DND-41 (cell line): ENCODE data around the gene LTBP2.

Experiments
- ATAC-seq: fragments of 200-7000 bp; cut with Tn5 transposase; 3 replicates; pipeline ENCODE4 v1.9.1; 2021; ENCODE audit warnings: low read depth; ENCODE audit not compliant: insufficient read depth
- DNase-seq: peaks from one replicate; pipeline ENCODE4 v3.0.0-alpha.2; 2020
- H2AFZ ChIP-seq: 2 replicates; pipeline ENCODE4 v1.6.0; 2012; ENCODE audit warnings: low read depth, low read length
- H3K27ac ChIP-seq: 2 replicates; pipeline ENCODE4 v1.5.1; 2012; ENCODE audit warnings: low read length, inconsistent platforms
- H3K27me3 ChIP-seq: fragments of 200-600 bp; sonication (generic); 2 replicates; pipeline ENCODE4 v1.6.0; 2012; ENCODE audit warnings: low read length, mild to moderate bottlenecking, inconsistent platforms; ENCODE audit not compliant: insufficient read depth, poor library complexity
- H3K36me3 ChIP-seq: 2 replicates; pipeline ENCODE4 v1.5.1; 2012; ENCODE audit warnings: low read length, inconsistent platforms; ENCODE audit not compliant: insufficient read depth
- H3K4me1 ChIP-seq: 2 replicates; pipeline ENCODE4 v1.5.1; 2012; ENCODE audit warnings: mild to moderate bottlenecking, low read length; ENCODE audit not compliant: insufficient read depth
- H3K4me2 ChIP-seq: 2 replicates; pipeline ENCODE4 v1.6.0; 2012; ENCODE audit warnings: mild to moderate bottlenecking, moderate library complexity, low read length, inconsistent platforms; ENCODE audit not compliant: insufficient read depth
- H3K4me3 ChIP-seq, 2 experiments: fragments of 200-600 bp in 1 of 2; shearing (Covaris generic) in 1 of 2; 2 replicates each; pipeline ENCODE4 v1.5.1; 2012 to 2016; ENCODE audit warnings: inconsistent platforms in 2 of 2, low read length in 2 of 2, mild to moderate bottlenecking in 2 of 2, low read depth in 1 of 2, moderate library complexity in 1 of 2
- H3K79me2 ChIP-seq: 2 replicates; pipeline ENCODE4 v1.6.0; 2012; ENCODE audit warnings: low read length, inconsistent platforms; ENCODE audit not compliant: insufficient read depth
- H3K9ac ChIP-seq: 2 replicates; pipeline ENCODE4 v1.6.0; 2012; ENCODE audit warnings: low read depth, mild to moderate bottlenecking, inconsistent platforms, low read length, moderate library complexity
- H3K9me3 ChIP-seq: 2 replicates; pipeline ENCODE4 v1.5.1; 2012; ENCODE audit warnings: low read length, moderate library complexity, mild to moderate bottlenecking, inconsistent platforms; ENCODE audit not compliant: insufficient read depth, severe bottlenecking
- H4K20me1 ChIP-seq: 2 replicates; pipeline ENCODE4 v1.6.0; 2012; ENCODE audit warnings: low read length; ENCODE audit not compliant: insufficient read depth
- EZH2 ChIP-seq: IDR thresholded peaks from 3 replicates; pipeline ENCODE4 v1.6.1; 2012; ENCODE audit warnings: borderline replicate concordance, low read depth, mild to moderate bottlenecking, moderate library complexity, low read length, inconsistent platforms; ENCODE audit not compliant: severe bottlenecking
- TF ChIP-seq, protein P1 (sequence below): IDR thresholded peaks from 2 replicates; pipeline ENCODE4 v1.5.1; 2012; ENCODE audit warnings: borderline replicate concordance, low read length, moderate library complexity, mild to moderate bottlenecking; ENCODE audit not compliant: poor library complexity, severe bottlenecking; ENCODE audit errors: extremely low read depth

The LTBP2 gene

DNA sequence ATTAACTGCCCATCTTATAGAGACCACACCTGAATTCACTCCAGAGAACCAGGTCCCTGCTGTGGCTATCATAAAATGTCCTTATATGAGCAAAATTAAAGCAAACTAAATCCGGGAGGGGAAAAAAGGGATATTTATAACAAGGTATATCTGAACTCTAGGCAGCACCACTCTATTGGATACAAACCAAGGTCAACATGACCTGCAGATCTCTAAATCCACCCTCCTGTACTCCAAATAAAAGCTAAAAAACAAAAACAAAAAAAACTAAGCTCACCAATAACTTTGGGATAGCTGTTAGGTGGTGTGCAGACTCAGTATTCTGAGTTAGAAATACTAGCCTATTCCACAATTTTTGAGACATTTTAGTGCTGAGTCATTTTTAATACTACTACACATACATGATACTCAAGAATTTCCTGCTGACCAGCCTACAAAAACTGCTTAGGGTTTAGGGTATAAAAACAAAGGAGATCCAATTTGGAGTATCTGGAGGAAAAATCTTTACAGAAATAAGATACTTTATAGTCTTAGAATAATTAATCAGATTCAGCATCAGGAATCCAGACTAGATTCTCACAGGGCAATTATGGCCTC, 46.6 kb upstream of the LTBP2 start:
- H3K4me2 ChIP-seq, result no peak overlapping the region
- no peaks in the 10 kb centered on the region for H3K9me3 ChIP-seq
- H3K9ac ChIP-seq, result no peak overlapping the region
- H3K4me1 ChIP-seq, result no peaks in the 10 kb centered on the region
- no peak for TF ChIP-seq EZH2
- TF ChIP-seq, protein P1, sequence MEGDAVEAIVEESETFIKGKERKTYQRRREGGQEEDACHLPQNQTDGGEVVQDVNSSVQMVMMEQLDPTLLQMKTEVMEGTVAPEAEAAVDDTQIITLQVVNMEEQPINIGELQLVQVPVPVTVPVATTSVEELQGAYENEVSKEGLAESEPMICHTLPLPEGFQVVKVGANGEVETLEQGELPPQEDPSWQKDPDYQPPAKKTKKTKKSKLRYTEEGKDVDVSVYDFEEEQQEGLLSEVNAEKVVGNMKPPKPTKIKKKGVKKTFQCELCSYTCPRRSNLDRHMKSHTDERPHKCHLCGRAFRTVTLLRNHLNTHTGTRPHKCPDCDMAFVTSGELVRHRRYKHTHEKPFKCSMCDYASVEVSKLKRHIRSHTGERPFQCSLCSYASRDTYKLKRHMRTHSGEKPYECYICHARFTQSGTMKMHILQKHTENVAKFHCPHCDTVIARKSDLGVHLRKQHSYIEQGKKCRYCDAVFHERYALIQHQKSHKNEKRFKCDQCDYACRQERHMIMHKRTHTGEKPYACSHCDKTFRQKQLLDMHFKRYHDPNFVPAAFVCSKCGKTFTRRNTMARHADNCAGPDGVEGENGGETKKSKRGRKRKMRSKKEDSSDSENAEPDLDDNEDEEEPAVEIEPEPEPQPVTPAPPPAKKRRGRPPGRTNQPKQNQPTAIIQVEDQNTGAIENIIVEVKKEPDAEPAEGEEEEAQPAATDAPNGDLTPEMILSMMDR, result no peak
- H3K27ac ChIP-seq, result no peak overlapping the region
- H2AFZ ChIP-seq, result no peak overlapping the region
- no peak overlapping the region for H3K4me3 ChIP-seq
- H3K27me3 ChIP-seq, result no peaks in the 10 kb centered on the region
- H3K79me2 ChIP-seq, result no peaks in the 10 kb centered on the region
- H3K36me3 ChIP-seq, result peaks cover 52% of the 10 kb centered on the region
- ATAC-seq (no peak), DNase-seq (no peak)
- no peaks in the 10 kb centered on the region for H4K20me1 ChIP-seq

DNA sequence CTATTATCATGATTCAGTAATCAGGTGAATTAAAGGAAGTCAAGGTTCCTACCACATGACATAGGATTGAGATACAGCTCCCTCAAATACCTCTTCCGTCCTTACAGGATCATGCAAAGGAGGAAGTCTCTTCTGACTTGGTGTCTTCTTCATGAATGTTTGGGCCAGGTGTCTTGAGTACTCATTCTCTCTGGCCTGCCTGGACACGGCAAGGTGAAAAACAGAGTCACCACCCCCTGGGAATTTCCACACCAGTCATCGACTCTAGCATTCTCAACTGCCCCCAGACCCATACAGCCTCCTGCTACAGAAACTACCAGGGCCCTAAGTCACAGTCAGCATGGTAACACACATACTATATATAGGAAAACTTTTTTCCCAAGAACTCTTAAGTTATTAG, 44.9 kb upstream of the LTBP2 start:
- ATAC-seq (no peak), DNase-seq (no peak)
- H3K27ac ChIP-seq, result no peak overlapping the region
- H3K9ac ChIP-seq, result no peak overlapping the region
- no peaks in the 10 kb centered on the region for H3K79me2 ChIP-seq
- H3K36me3 ChIP-seq, result peaks cover 35% of the 10 kb centered on the region
- H4K20me1 ChIP-seq, result no peaks in the 10 kb centered on the region
- no peaks in the 10 kb centered on the region for H3K4me1 ChIP-seq
- no peak overlapping the region for H2AFZ ChIP-seq
- TF ChIP-seq EZH2, result no peak
- TF ChIP-seq, protein P1, result no peak
- no peak overlapping the region for H3K4me2 ChIP-seq
- H3K4me3 ChIP-seq, result no peak overlapping the region
- no peaks in the 10 kb centered on the region for H3K9me3 ChIP-seq
- H3K27me3 ChIP-seq, result no peaks in the 10 kb centered on the region

DNA sequence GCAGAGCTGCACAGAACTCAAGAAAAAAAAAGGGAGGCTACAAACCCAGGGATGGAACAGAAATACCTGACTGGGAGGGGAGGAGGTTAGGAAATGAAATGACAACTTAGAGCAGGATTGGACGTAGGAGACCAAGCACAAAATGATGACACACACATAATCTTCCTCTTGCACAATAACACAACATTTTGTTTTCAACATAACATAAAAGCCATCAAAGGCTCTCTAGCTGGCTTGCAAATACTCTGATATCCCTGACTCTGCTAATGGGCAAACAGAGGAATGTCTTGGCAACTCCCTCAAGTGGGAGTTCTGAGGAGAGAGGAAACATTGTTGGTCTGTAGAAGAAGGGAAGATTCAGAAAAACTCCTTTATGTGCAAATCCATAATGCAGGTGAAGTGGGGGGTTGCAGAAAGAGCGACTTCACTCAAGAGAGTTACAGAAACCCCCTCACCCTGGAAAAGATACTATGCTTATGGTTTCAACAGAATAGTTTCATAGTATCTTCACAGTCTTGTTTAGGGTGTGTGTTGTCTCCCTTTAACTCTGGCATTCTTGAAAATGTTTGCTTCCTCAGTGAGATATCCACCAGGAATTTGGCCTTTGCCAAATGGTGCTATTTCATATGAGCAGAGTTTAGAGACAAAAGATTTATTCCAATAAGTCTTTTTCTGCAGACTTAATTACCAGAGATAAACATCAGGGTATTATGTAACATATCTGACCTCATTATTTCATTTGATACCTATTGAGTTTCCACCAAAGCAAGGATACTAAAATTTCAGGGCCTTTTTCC, 43.8 kb upstream of the LTBP2 start:
- no peak overlapping the region for H3K4me2 ChIP-seq
- H3K36me3 ChIP-seq, result peaks cover 24% of the 10 kb centered on the region; the same call in 1 of the 2 replicates
- ATAC-seq (no peak), DNase-seq (no peak)
- H3K9me3 ChIP-seq, result no peaks in the 10 kb centered on the region
- H3K4me3 ChIP-seq, result no peak overlapping the region
- H4K20me1 ChIP-seq, result no peaks in the 10 kb centered on the region
- no peak overlapping the region for H3K9ac ChIP-seq
- TF ChIP-seq, protein P1, result no peak
- no peak for TF ChIP-seq EZH2
- H2AFZ ChIP-seq, result no peak overlapping the region
- no peaks in the 10 kb centered on the region for H3K79me2 ChIP-seq
- H3K27ac ChIP-seq, result no peak overlapping the region
- no peaks in the 10 kb centered on the region for H3K4me1 ChIP-seq
- no peaks in the 10 kb centered on the region for H3K27me3 ChIP-seq
